HG03196 (cell line): Measurements from ENCODE around the gene MTTP.

Experiments used
- ATAC-seq: cut with Tn5 transposase; IDR thresholded peaks from one replicate; pipeline ENCODE4 v1.9.1; 2021; ENCODE audit not compliant: unreplicated experiment

Gene MTTP

GRCh38 chr4:99637174-99637573 lies 62.5 kb downstream of the MTTP start:
- ATAC-seq: no peak

GRCh38 chr4:99640676-99641075 lies 66.1 kb downstream of the MTTP start:
- no peak for ATAC-seq

GRCh38 chr4:99642725-99643489 lies 68.3 kb downstream of the MTTP start:
- ATAC-seq: no peak

GRCh38 chr4:99644453-99644852 lies 69.8 kb downstream of the MTTP start:
- ATAC-seq: no peak

- ATAC-seq: no peak
These were observed 70.4 kb downstream of the MTTP start for GRCh38 chr4:99645036-99645435.

GRCh38 chr4:99645638-99646037 lies 71.0 kb downstream of the MTTP start:
- no peak for ATAC-seq

- no peak for ATAC-seq
These were observed 72.4 kb downstream of the MTTP start for GRCh38 chr4:99647071-99647470.

GRCh38 chr4:99648321-99648720 lies 73.7 kb downstream of the MTTP start:
- no peak for ATAC-seq

GRCh38 chr4:99649208-99649607 lies 74.6 kb downstream of the MTTP start:
- no peak for ATAC-seq

GRCh38 chr4:99649778-99650177 lies 75.2 kb downstream of the MTTP start:
- ATAC-seq: no peak

GRCh38 chr4:99651016-99651769 lies 76.6 kb downstream of the MTTP start:
- no peak for ATAC-seq

- ATAC-seq: no peak
These were observed 77.3 kb downstream of the MTTP start for GRCh38 chr4:99651811-99652485.

- ATAC-seq: no peak
These were observed 78.2 kb downstream of the MTTP start for GRCh38 chr4:99652596-99653436.

- ATAC-seq: no peak
These were observed 79.3 kb downstream of the MTTP start for GRCh38 chr4:99653916-99654315.

- no peak for ATAC-seq
These were observed 79.7 kb downstream of the MTTP start for GRCh38 chr4:99654361-99654761.

GRCh38 chr4:99655308-99656081 lies 80.9 kb downstream of the MTTP start:
- no peak for ATAC-seq

- no peak for ATAC-seq
These were observed 83.2 kb downstream of the MTTP start, which contains the start of gene C4orf54 for GRCh38 chr4:99657798-99658197. TSS of gene C4orf54 (minus strand) at chr4:99657828. CDS start at chr4:99654648, 3,180 bp downstream.

GRCh38 chr4:99658666-99659065 lies 84.0 kb downstream of the MTTP start:
- ATAC-seq: no peak

GRCh38 chr4:99661907-99662306 lies 87.3 kb downstream of the MTTP start:
- no peak for ATAC-seq

GRCh38 chr4:99664716-99665115 lies 90.1 kb downstream of the MTTP start:
- no peak for ATAC-seq
